Measurements from ENCODE around the gene RGS6. TPM values are rescaled to one million over a fixed set of nuclear protein-coding genes. Genes with fewer than 3 reads are reported as not detected.

Gene RGS6
- total RNA-seq, 4 donors from 2014 or later, result 0.46 to 3.7 (median 1.6) TPM

- TF ChIP-seq, protein P1, sequence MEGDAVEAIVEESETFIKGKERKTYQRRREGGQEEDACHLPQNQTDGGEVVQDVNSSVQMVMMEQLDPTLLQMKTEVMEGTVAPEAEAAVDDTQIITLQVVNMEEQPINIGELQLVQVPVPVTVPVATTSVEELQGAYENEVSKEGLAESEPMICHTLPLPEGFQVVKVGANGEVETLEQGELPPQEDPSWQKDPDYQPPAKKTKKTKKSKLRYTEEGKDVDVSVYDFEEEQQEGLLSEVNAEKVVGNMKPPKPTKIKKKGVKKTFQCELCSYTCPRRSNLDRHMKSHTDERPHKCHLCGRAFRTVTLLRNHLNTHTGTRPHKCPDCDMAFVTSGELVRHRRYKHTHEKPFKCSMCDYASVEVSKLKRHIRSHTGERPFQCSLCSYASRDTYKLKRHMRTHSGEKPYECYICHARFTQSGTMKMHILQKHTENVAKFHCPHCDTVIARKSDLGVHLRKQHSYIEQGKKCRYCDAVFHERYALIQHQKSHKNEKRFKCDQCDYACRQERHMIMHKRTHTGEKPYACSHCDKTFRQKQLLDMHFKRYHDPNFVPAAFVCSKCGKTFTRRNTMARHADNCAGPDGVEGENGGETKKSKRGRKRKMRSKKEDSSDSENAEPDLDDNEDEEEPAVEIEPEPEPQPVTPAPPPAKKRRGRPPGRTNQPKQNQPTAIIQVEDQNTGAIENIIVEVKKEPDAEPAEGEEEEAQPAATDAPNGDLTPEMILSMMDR (IDR thresholded peaks at IDR 0.05 in 4 of 5, conservative IDR thresholded peaks at IDR 0.05 in 1 of 5), result no peak
- no peak for TF ChIP-seq POLR2A (IDR thresholded peaks at IDR 0.05)
- H3K9me3 ChIP-seq, result no peaks in the 10 kb centered on the region
- ATAC-seq (no peak), DNase-seq (no peak)
- no peak overlapping the region for H3K27ac ChIP-seq
- intact Hi-C loops (cut with DNase I; ENCODE audit: low total_unique reads) (no loop called here), in situ Hi-C loops (cut with MboI; ENCODE audit: low sequenced_read_pairs in 4 of 4) (no loop called here)
- no peaks in the 10 kb centered on the region for H3K4me1 ChIP-seq
- no peaks in the 10 kb centered on the region for H3K27me3 ChIP-seq
- H3K36me3 ChIP-seq, result no peaks in the 10 kb centered on the region
- no peak overlapping the region for H3K4me3 ChIP-seq
Observed at GRCh38 chr14:71988476-71988875, 56.2 kb downstream of the RGS6 start.

DNA sequence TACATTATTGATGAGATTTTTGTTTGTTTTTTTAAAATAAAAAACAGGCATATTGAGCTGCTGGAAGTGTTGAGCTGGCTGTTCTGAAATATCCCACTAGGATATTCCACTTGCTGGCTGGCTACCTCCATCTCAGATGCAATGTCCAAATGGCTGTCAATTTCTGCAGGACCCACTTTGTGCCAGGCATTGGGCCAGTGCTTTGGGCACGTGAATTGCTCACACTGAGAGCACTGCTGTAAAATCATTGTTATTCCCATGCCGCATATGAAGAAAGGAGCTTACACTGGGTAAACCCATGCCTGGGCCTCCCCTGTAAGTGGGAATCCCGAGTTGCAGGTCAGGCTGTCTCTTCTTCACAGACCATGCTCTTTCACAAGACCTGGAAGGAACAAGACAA is 56.7 kb downstream of the RGS6 start:
- Histone ChIP-seq H3K4me1 (no peaks in the 10 kb centered on the region), H3K27me3 (no peaks in the 10 kb centered on the region), H3K9me3 (no peaks in the 10 kb centered on the region), H3K36me3 (no peaks in the 10 kb centered on the region), H3K4me3 (no peak overlapping the region), H3K27ac (no peak overlapping the region)
- intact Hi-C loops (cut with DNase I; ENCODE audit: low total_unique reads) (no loop called here), in situ Hi-C loops (cut with MboI; ENCODE audit: low sequenced_read_pairs in 4 of 4) (no loop called here)
- no peak for ATAC-seq
- no peak for TF ChIP-seq POLR2A (IDR thresholded peaks at IDR 0.05)
- TF ChIP-seq, protein P1 (IDR thresholded peaks at IDR 0.05 in 4 of 5, conservative IDR thresholded peaks at IDR 0.05 in 1 of 5), result no peak
- DNase-seq, result no peak

DNA sequence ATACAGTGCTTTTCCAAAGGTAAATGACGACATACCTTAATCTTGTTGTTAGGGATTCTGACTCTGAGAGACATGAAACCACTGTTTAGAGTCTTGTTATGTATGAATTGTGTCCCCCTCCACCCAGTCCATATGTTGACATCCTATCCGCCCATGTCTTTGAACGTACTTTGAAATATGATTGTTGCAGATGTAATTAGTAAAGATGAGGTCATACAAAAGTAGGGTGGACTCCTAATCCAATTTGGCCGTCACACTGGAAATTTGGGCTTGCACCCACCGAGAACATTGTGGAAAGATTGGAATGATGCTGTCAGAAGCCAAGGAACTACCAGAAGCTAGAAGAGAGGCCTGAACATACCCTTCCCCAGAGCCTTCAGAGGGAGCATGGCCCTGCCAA is 62.2 kb downstream of the RGS6 start:
- Histone ChIP-seq H3K27me3 (no peaks in the 10 kb centered on the region), H3K9me3 (no peaks in the 10 kb centered on the region), H3K4me3 (no peak overlapping the region), H3K4me1 (no peaks in the 10 kb centered on the region), H3K27ac (no peak overlapping the region), H3K36me3 (no peaks in the 10 kb centered on the region)
- intact Hi-C loops (cut with DNase I; ENCODE audit: low total_unique reads), result no loop called here
- no peak for TF ChIP-seq POLR2A (IDR thresholded peaks at IDR 0.05)
- TF ChIP-seq, protein P1 (IDR thresholded peaks at IDR 0.05 in 4 of 5, conservative IDR thresholded peaks at IDR 0.05 in 1 of 5), result no peak
- in situ Hi-C loops (cut with MboI; ENCODE audit: low sequenced_read_pairs in 4 of 4), result no loop called here
- DNase-seq (no peak), ATAC-seq (no peak)

DNA sequence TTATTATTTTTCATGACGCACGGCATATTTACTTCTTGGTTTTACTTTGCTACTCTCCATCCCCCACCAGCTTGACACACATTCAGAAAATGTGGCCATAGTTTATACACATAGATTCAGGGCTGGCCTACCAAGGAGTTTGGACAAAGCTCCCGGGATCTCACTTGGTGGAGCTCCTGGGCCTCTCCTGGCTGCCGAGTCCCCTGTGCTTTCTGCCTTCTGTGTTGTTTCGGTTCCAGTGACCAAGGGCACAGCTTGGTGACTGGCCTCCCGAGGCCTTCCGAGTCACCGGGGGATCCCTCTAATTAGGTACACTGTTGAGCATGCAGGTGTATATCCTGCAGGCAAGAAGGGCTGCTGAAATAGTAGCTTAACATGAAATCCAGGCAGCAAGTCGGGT is 63.5 kb downstream of the RGS6 start:
- no peak for ATAC-seq
- DNase-seq, result no peak
- H3K27ac ChIP-seq, result no peak overlapping the region

DNA sequence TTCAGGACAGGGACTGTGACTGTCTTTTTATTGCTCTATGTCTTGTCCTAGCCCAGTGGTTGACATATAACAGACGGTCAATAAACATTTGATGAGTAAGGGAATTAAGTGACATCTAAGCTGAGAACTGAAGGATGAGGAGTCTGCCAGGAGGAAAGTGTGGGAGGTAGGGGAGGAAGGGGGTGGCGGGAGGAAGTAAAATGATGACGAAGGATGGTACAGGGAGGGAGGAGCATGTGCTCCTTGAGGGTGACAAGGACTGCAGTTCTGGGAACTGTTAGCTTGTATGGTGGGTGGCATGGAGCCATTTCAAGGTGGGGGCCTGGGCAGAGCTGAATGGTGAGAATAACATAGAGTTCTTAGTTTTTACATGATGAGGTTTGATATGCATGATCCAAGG is 64.4 kb downstream of the RGS6 start:
- no peaks in the 10 kb centered on the region for H3K9me3 ChIP-seq
- no peaks in the 10 kb centered on the region for H3K36me3 ChIP-seq
- intact Hi-C loops (cut with DNase I; ENCODE audit: low total_unique reads) (no loop called here), in situ Hi-C loops (cut with MboI; ENCODE audit: low sequenced_read_pairs in 4 of 4) (no loop called here)
- H3K4me3 ChIP-seq, result no peak overlapping the region
- no peak overlapping the region for H3K27ac ChIP-seq
- TF ChIP-seq POLR2A (IDR thresholded peaks at IDR 0.05), result no peak
- TF ChIP-seq, protein P1 (IDR thresholded peaks at IDR 0.05 in 4 of 5, conservative IDR thresholded peaks at IDR 0.05 in 1 of 5), result no peak
- H3K4me1 ChIP-seq, result no peaks in the 10 kb centered on the region
- no peaks in the 10 kb centered on the region for H3K27me3 ChIP-seq
- ATAC-seq (no peak), DNase-seq (no peak)

More for the DNA sequence above, 63.5 kb downstream of the RGS6 start:
- H3K4me3 ChIP-seq, result no peak overlapping the region
- no peaks in the 10 kb centered on the region for H3K36me3 ChIP-seq
- TF ChIP-seq, protein P1 (IDR thresholded peaks at IDR 0.05 in 4 of 5, conservative IDR thresholded peaks at IDR 0.05 in 1 of 5), result no peak
- no peak for TF ChIP-seq POLR2A (IDR thresholded peaks at IDR 0.05)
- H3K4me1 ChIP-seq, result no peaks in the 10 kb centered on the region
- intact Hi-C loops (cut with DNase I; ENCODE audit: low total_unique reads) (no loop called here), in situ Hi-C loops (cut with MboI; ENCODE audit: low sequenced_read_pairs in 4 of 4) (no loop called here)
- H3K9me3 ChIP-seq, result no peaks in the 10 kb centered on the region
- no peaks in the 10 kb centered on the region for H3K27me3 ChIP-seq

All from gastrocnemius medialis (tissue), 4 donors.